Esophagus squamous epithelium (tissue), 4 donors: ENCODE measurements around the gene EEPD1.

Source experiments
- POLR2A ChIP-seq, 4 donors: fragments of 450-650 bp; IDR thresholded peaks; one replicate each; pipeline ENCODE4 v1.6.1; 2017; ENCODE audit warnings: antibody characterized with exemption in 4 of 4, mild to moderate bottlenecking in 4 of 4, moderate library complexity in 3 of 4
- TF ChIP-seq, protein P1 (sequence below), 6 experiments: fragments of 450-650 bp in 4 of 6; fragments of 200-600 bp in 2 of 6; sonication (generic) in 2 of 6; IDR thresholded peaks; one replicate each; pipeline ENCODE4 v1.5.1; 2016 to 2019; ENCODE audit warnings: antibody characterized with exemption in 6 of 6, mild to moderate bottlenecking in 4 of 6, moderate library complexity in 4 of 6

DNA sequence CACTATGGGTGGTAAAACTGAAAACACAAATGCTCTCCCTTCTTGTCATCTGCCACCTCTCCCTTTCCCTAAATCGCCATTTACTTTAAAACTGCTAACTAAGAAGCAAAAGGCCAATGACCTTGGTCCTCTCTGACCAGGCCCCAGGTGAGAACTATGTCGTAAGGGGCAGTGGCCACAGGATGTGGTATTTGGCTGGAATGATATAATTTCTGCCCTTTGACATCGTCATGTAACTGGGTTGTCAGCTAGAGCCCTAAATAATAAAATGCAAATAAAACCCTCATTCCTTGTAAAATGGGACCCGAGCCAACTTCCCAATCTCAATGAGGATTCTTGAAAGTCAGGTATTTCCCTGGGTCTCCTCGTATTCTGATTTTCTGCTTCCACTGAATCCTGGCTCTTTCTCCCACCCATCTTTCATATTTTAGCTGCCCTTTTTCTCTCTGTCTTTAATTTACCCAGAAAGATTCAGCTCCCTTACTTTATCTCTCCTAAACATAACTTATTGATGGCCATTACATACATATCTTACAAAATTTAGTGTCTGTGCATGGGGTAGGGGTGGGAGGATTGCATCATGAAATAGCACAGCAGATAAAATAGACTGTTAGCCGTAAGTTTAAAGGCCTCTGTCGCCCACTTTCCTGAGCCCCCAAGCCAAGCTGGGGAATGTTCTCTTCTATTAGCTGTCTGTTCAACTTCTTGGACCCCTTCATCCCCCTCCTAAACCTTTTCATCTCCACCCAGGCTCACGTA lies 3.2 kb upstream of the EEPD1 start:
- TF ChIP-seq, protein P1, sequence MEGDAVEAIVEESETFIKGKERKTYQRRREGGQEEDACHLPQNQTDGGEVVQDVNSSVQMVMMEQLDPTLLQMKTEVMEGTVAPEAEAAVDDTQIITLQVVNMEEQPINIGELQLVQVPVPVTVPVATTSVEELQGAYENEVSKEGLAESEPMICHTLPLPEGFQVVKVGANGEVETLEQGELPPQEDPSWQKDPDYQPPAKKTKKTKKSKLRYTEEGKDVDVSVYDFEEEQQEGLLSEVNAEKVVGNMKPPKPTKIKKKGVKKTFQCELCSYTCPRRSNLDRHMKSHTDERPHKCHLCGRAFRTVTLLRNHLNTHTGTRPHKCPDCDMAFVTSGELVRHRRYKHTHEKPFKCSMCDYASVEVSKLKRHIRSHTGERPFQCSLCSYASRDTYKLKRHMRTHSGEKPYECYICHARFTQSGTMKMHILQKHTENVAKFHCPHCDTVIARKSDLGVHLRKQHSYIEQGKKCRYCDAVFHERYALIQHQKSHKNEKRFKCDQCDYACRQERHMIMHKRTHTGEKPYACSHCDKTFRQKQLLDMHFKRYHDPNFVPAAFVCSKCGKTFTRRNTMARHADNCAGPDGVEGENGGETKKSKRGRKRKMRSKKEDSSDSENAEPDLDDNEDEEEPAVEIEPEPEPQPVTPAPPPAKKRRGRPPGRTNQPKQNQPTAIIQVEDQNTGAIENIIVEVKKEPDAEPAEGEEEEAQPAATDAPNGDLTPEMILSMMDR (IDR thresholded peaks at IDR 0.05), result no peak
- no peak for TF ChIP-seq POLR2A (IDR thresholded peaks at IDR 0.05)
